LNCaP clone FGC (cell line): ENCODE measurements around the gene KRT16.
"Not testable (repeated sequence)": the region's sequence is repeated elsewhere in the genome, so short reads cannot be mapped to it uniquely, and the experiment has no call there.

Source experiments
- DNase-seq: peaks from one replicate; pipeline ENCODE4 v3.0.0-alpha.2; 2011; ENCODE audit warnings: low read depth
- H3K4me3 ChIP-seq: 2 replicates; pipeline ENCODE4 v1.5.1; 2011; ENCODE audit warnings: mild to moderate bottlenecking, low read depth, low read length, control low read depth
- TF ChIP-seq, protein P1 (sequence below): IDR thresholded peaks from 2 replicates; pipeline ENCODE4 v1.5.1; 2012; ENCODE audit warnings: mild to moderate bottlenecking; ENCODE audit not compliant: control insufficient read depth, insufficient read depth; ENCODE audit errors: extremely low read depth

The KRT16 gene

DNA sequence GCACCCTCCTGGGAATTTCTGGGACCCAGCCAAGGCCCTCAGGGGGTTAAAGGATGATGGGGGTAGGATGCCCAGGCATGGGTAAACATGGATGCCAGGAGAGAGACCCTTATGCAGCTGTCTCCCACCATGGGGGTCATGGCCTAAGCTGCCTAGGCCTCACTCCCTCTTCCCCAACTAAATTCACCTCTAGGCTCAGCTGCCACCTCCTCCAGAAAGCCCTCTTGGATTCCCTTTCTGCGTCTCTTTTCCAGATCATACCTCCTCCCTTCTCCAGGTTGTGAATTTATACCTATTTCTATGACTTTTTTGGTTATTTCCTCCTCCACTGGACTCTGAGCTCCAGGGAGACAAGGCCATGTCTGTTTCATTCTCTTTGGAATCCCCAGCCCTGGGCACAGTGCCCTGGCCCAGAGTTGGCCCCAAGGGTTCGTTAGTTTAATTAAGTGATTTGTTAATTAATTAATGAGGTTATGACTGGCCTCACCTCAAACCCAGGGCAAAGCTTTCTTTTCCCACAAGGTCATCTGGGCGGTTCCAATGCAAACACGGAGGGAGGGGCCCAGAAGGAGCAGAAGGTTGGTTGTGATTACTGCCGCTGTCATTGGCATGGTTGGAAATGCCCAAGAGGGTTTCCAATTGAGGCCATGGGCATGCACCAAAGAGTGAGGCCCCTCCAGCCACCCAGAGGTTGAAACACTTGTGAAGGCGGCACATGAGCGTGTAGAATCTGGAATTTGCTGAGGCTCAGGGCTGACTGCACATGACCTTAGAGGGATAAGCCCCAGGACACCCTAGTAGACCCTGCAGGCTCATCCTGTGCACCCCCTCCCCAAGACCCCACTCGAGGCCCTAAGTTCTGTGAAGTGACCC is 18.7 kb upstream of the KRT16 start:
- TF ChIP-seq, protein P1, sequence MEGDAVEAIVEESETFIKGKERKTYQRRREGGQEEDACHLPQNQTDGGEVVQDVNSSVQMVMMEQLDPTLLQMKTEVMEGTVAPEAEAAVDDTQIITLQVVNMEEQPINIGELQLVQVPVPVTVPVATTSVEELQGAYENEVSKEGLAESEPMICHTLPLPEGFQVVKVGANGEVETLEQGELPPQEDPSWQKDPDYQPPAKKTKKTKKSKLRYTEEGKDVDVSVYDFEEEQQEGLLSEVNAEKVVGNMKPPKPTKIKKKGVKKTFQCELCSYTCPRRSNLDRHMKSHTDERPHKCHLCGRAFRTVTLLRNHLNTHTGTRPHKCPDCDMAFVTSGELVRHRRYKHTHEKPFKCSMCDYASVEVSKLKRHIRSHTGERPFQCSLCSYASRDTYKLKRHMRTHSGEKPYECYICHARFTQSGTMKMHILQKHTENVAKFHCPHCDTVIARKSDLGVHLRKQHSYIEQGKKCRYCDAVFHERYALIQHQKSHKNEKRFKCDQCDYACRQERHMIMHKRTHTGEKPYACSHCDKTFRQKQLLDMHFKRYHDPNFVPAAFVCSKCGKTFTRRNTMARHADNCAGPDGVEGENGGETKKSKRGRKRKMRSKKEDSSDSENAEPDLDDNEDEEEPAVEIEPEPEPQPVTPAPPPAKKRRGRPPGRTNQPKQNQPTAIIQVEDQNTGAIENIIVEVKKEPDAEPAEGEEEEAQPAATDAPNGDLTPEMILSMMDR: no peak
- no peak overlapping the region for H3K4me3 ChIP-seq
- DNase-seq: no peak

DNA sequence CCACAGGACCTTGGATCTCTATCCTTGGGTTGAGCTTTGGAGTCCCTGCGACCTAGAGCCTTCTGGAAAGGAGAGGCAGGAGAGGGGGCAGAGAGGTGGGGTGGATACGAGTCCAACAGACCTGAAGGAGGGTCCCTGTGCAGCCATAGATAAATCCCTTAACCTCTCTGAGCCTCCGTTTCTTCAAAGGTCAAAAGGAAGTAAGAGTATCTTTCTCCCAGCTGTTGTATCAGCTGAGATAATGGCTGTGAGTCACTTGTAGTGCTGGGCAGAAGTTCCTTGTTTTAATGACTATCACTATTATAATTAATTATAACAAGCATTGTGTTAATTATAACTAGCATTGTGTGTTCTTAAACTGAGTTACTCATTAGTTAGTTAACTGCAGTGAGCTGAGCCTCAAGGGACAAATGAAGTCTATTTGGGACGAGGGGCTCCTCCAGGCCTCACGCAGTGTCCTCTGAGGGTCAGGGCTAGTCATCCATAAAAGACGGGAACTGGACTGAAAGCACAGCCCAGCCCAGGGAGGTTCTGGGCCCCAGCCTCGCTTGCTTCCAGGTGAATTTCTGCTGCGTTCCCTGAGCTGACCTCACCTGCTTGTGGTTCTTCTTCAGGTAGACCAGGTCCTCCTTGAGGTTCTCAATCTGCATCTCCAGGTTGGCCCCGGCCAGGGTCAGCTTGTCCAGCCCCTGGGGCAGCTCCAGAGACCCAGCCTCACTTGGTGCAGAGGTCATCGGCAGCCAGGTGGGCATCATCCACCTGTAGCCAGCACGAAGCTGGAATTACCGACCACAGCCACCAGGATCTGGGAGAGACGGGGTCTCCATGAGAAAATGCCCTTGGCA is 17.5 kb upstream of the KRT16 start:
- TF ChIP-seq, protein P1: no peak
- DNase-seq: no peak
- no peak overlapping the region for H3K4me3 ChIP-seq

DNA sequence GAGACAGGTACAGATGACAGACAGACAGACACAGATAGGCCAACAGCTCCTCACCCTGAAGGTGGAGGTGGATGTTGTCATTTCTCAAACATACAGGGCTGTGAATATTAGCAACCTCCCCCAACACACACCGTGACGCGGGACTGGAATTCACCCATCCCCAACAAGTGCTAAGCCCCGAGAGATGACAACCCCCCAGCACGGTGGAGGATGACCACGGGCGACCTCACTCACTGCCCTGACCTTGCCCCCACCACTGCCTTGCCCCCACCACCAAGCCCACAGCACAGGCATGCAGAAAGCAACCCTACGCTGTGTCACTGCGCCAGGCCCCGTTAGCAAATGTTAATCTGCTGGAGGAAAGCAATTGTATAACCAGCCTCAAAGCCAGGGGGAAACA is 16.7 kb upstream of the KRT16 start:
- TF ChIP-seq, protein P1: no peak
- no peak for DNase-seq
- H3K4me3 ChIP-seq: no peak overlapping the region

DNA sequence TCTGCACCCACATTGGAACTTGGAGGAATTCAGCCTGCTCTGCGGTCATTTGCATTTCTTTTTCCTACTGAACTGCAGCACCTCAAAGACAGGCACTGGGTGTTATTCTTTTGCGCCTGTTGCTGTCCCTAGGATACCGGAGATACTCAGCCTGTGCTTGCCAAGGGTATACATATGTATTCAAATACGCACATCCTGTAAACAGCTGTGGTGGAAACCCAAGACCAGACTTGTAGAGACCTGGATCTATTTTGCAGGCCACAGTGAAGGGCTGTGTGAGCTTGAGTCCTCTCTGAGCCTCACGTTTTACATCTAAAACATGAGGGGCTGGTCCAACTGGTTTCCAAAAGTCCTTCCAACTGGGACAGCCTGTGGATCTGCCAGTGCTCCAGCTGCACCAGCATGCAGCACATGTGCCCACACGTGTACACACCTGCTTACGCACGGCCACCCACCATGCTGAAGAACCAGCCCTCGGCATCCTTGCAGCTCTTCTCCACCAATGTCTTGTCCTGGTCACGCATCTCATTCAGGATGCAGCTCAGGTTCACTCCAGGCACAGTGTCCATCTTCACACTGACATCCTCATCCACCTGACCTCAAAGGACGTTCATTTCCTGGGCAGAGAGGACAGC is 16.2 kb upstream of the KRT16 start:
- not testable (repeated sequence) for DNase-seq

DNA sequence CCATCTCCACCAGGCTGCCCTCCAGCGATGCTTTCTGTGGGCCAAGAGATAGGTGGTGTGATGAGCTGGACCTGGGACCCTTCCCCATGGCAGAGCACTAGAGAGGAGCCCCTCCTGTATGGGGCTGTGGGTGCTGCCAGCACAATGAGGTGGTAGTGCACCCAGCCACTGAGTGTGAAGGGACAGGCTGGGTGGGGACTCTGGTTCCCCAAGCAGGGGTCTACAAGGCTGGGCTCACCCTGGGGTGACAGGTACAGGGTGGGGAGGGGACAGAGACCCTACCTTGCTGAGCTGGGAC is 15.5 kb upstream of the KRT16 start:
- not testable (repeated sequence) for DNase-seq, H3K4me3 ChIP-seq

More for the DNA sequence above, 16.2 kb upstream of the KRT16 start:
- not testable (repeated sequence) for H3K4me3 ChIP-seq

DNA sequence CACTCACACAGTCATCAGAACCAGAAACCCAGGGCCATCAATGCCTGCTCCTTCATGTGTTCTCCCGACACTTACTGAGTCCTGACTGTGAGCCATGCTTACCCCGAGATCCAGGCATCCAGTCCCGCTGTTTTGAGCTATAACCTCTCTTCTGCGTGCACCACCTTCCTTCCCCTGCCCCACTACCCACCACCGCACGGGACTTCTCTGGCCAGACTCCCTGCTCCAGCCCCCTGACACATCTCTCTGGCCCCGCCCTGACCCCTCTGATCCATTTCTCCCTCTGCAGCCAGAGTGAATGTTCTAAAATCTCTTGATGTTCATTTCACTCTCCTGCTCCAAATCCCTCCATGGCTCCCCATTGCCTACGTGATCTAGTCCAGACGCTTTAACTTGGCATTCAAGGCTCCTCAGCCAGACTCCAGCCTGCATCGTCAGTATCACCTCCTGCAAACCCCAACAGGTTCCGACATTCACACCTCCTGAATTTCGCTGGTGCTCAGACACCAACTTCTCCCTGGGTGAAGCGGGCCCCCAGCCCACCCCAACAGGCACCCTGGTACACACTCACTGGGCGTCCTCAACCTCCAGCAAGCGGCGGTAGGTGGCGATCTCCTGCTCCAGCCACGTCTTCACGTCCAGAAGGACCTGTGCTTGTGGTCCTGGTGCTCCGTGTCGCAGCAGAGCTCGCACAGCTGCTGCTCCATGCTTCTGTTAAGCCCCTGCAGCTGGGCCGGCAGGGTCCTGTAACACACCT is 14.9 kb upstream of the KRT16 start:
- no peak for DNase-seq
- H3K4me3 ChIP-seq: no peak overlapping the region
- TF ChIP-seq, protein P1: no peak

DNA sequence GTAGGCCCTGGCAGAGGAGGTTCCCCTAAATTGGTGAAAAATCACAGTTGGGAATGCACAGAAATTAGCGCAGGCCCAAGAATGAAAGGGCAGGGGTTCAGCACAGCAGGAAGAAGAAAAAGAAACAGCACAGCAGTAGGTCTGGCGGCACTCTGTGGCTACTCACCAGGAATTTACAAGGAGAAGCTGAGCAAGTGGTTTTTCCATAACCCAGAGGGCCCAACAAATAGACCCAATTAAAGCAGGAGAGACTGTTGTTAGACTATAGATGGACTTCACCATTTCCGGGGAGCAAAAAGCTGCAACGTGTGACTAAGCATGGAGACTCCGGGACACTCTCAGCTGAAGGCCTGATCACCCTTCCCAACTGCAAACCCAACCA is 14.3 kb upstream of the KRT16 start:
- not testable (repeated sequence) for H3K4me3 ChIP-seq, DNase-seq

DNA sequence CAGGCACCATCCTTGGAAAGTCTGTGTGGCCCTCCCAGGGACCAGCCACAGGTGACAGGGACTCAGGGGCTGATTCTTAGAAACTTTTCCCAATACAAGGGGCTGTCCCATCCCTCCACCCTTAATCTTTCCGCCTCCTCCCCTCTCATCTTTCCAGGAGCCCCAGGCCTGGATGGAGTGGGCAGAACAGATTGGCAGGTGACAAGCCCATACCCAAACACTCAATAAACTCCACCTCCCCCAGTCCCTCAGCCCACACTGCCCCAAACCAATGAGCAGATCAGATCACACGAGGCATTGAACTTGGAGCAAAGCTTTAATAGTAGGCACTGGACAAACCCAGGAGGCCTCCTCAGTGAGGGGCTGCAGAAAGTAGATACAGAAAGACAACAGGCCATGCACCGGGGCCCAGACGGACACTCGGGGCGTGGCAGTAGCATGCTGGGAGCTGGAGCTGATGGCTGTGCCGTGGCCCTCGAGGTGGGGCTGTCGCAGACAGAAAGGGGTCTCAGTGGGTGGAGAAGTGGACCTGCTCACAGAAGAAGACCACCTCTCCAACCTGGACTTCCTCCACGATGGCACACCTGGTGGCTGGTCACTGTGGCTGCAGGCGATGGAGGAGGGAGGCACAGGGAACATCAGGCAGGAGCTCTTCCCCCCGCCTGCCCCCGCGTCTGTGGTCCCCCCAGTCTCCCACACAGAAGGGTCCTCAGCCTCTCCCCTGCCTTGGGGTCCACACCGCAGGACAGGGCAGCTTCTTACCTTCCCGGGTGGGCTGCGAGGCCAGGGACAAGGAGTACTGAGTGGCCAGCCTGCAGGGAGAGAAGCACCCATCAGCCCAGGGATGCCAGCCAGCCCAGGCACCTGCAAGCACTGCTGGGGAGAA is 13.7 kb upstream of the KRT16 start:
- not testable (repeated sequence) for DNase-seq

More for the DNA sequence above, 13.7 kb upstream of the KRT16 start:
- H3K4me3 ChIP-seq: not testable (repeated sequence)
